Measurements from ENCODE around the gene AGAP1. TPM values are rescaled to one million over a fixed set of nuclear protein-coding genes. Genes with fewer than 3 reads are reported as not detected.

Gene AGAP1
- total and polyA plus RNA-seq, 4 donors, result 2.0 to 8.5 (median 5.4) TPM

DNA sequence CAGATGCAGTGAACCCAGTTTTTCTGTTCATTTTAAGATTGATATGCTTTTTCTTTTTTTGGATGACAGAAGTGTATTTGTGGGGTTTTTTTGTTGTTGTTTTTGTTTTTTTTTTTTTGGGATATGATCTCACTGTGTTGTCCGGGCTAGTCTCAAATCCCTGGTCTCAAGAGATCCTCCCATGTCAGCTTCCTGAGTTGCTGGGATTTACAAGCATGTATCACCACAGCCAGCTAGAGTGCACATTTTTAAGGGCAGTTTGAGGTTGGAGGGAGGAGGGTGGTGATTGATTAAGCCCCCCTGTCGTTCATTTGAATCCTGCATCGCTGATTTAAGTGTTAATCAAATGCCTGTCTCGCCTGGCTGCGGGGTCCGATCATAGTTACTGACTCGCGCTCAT, 485.2 kb downstream of the AGAP1 start:
- 95% methylated on average over 8 of the region's 8 CpGs for WGBS
- no peak for DNase-seq (ENCODE audit: low spot score)
- H3K27me3 ChIP-seq (ENCODE audit: control insufficient read depth in 4 of 4, insufficient read depth in 4 of 4, low read length in 3 of 4), result no peaks in the 10 kb centered on the region

More for the DNA sequence above, 485.2 kb downstream of the AGAP1 start:
- no peak overlapping the region for H3K9ac ChIP-seq (ENCODE audit: low read depth in 1 of 2, low read length in 2 of 2)
- no peak overlapping the region for H3K4me3 ChIP-seq (ENCODE audit: low read depth in 1 of 3, low read length in 3 of 3)
- H3K4me1 ChIP-seq (ENCODE audit: control insufficient read depth in 4 of 4, insufficient read depth in 4 of 4, low read length in 3 of 4), result no peaks in the 10 kb centered on the region
- TF ChIP-seq FOXA2 (IDR thresholded peaks at IDR 0.05), result no peak
- no peak for TF ChIP-seq CTCF (IDR thresholded peaks at IDR 0.05; ENCODE audit: low read depth, low read length, missing input control)
- no peak for TF ChIP-seq MAX (IDR thresholded peaks at IDR 0.05)
- no peak for TF ChIP-seq ATF3 (IDR thresholded peaks at IDR 0.05)
- TF ChIP-seq JUND (IDR thresholded peaks at IDR 0.05), result no peak
- no peak for TF ChIP-seq FOXA1 (IDR thresholded peaks at IDR 0.05)
- no peak for TF ChIP-seq GABPA (IDR thresholded peaks at IDR 0.05 in 1 of 2, conservative IDR thresholded peaks at IDR 0.05 in 1 of 2)
- no peak for TF ChIP-seq YY1 (IDR thresholded peaks at IDR 0.05)
- TF ChIP-seq TAF1 (conservative IDR thresholded peaks at IDR 0.05), result no peak
- TF ChIP-seq SP1 (IDR thresholded peaks at IDR 0.05), result no peak
- no peak for TF ChIP-seq NR2F2 (IDR thresholded peaks at IDR 0.05)
- TF ChIP-seq HNF4A (conservative IDR thresholded peaks at IDR 0.05), result no peak
- no peak for TF ChIP-seq HNF4G (IDR thresholded peaks at IDR 0.05)
- no peak for TF ChIP-seq EGR1 (IDR thresholded peaks at IDR 0.05; ENCODE audit: low read depth in 2 of 2)
- TF ChIP-seq, protein P1, sequence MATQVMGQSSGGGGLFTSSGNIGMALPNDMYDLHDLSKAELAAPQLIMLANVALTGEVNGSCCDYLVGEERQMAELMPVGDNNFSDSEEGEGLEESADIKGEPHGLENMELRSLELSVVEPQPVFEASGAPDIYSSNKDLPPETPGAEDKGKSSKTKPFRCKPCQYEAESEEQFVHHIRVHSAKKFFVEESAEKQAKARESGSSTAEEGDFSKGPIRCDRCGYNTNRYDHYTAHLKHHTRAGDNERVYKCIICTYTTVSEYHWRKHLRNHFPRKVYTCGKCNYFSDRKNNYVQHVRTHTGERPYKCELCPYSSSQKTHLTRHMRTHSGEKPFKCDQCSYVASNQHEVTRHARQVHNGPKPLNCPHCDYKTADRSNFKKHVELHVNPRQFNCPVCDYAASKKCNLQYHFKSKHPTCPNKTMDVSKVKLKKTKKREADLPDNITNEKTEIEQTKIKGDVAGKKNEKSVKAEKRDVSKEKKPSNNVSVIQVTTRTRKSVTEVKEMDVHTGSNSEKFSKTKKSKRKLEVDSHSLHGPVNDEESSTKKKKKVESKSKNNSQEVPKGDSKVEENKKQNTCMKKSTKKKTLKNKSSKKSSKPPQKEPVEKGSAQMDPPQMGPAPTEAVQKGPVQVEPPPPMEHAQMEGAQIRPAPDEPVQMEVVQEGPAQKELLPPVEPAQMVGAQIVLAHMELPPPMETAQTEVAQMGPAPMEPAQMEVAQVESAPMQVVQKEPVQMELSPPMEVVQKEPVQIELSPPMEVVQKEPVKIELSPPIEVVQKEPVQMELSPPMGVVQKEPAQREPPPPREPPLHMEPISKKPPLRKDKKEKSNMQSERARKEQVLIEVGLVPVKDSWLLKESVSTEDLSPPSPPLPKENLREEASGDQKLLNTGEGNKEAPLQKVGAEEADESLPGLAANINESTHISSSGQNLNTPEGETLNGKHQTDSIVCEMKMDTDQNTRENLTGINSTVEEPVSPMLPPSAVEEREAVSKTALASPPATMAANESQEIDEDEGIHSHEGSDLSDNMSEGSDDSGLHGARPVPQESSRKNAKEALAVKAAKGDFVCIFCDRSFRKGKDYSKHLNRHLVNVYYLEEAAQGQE (IDR thresholded peaks at IDR 0.05), result no peak
- TF ChIP-seq RXRA (IDR thresholded peaks at IDR 0.05), result no peak
- no peak for TF ChIP-seq RAD21 (IDR thresholded peaks at IDR 0.05)
- TF ChIP-seq, protein P2, sequence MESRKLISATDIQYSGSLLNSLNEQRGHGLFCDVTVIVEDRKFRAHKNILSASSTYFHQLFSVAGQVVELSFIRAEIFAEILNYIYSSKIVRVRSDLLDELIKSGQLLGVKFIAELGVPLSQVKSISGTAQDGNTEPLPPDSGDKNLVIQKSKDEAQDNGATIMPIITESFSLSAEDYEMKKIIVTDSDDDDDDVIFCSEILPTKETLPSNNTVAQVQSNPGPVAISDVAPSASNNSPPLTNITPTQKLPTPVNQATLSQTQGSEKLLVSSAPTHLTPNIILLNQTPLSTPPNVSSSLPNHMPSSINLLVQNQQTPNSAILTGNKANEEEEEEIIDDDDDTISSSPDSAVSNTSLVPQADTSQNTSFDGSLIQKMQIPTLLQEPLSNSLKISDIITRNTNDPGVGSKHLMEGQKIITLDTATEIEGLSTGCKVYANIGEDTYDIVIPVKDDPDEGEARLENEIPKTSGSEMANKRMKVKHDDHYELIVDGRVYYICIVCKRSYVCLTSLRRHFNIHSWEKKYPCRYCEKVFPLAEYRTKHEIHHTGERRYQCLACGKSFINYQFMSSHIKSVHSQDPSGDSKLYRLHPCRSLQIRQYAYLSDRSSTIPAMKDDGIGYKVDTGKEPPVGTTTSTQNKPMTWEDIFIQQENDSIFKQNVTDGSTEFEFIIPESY (IDR thresholded peaks at IDR 0.05), result no peak
- H3K9me3 ChIP-seq (ENCODE audit: control insufficient read depth in 4 of 4, low read length in 3 of 4), result no peaks in the 10 kb centered on the region
- no peak overlapping the region for H3K27ac ChIP-seq (ENCODE audit: low read depth in 1 of 2, low read length in 2 of 2)
- peaks cover 0 to 5% (median 2%) of the 10 kb centered on the region in 4 donors for H3K36me3 ChIP-seq (ENCODE audit: control insufficient read depth in 4 of 4, insufficient read depth in 3 of 4, low read depth in 1 of 4, low read length in 3 of 4)

All from liver (tissue), 9 donors.